GM19238 (cell line): Measurements from ENCODE around the gene PDPN.

Experiments
- DNase-seq: peaks from one replicate; pipeline ENCODE4 v3.0.0; 2011; ENCODE audit warnings: low spot score; ENCODE audit not compliant: insufficient read length

PDPN gene

GRCh38 chr1:13577846-13578245, 5.8 kb upstream of the PDPN start:
- no peak for DNase-seq

- no peak for DNase-seq
Observed at GRCh38 chr1:13581446-13581845, 2.2 kb upstream of the PDPN start.

GRCh38 chr1:13582713-13583443, 754 bp upstream of the PDPN start:
- no peak for DNase-seq

GRCh38 chr1:13583966-13584791, 547 bp downstream of the PDPN start:
- DNase-seq, result no peak

GRCh38 chr1:13584876-13585611, 1.4 kb downstream of the PDPN start:
- no peak for DNase-seq

- no peak for DNase-seq
Observed at GRCh38 chr1:13585612-13585991, 2.0 kb downstream of the PDPN start.

GRCh38 chr1:13586001-13586400, 2.4 kb downstream of the PDPN start:
- no peak for DNase-seq

GRCh38 chr1:13587256-13588030, 3.8 kb downstream of the PDPN start:
- no peak for DNase-seq

GRCh38 chr1:13588946-13589796, 5.5 kb downstream of the PDPN start:
- no peak for DNase-seq

GRCh38 chr1:13590486-13590885, 6.9 kb downstream of the PDPN start:
- no peak for DNase-seq

GRCh38 chr1:13593511-13594131, 10.0 kb downstream of the PDPN start:
- no peak for DNase-seq

GRCh38 chr1:13595411-13595810, 11.8 kb downstream of the PDPN start:
- DNase-seq, result no peak

GRCh38 chr1:13597166-13597565, 13.5 kb downstream of the PDPN start:
- DNase-seq, result no peak

GRCh38 chr1:13600762-13601453, 17.3 kb downstream of the PDPN start:
- DNase-seq, result no peak

- no peak for DNase-seq
Observed at GRCh38 chr1:13604176-13604575, 20.5 kb downstream of the PDPN start.

GRCh38 chr1:13604721-13605120, 21.1 kb downstream of the PDPN start:
- DNase-seq, result no peak

GRCh38 chr1:13605159-13605558, 21.5 kb downstream of the PDPN start:
- no peak for DNase-seq

- no peak for DNase-seq
Observed at GRCh38 chr1:13607002-13607401, 23.4 kb downstream of the PDPN start.

- no peak for DNase-seq
Observed at GRCh38 chr1:13616234-13616633, 32.6 kb downstream of the PDPN start.
